NCI-H524 (cell line): ENCODE data around the gene OLA1.
"Not testable (repeated sequence)": the region's sequence is repeated elsewhere in the genome, so short reads cannot be mapped to it uniquely, and the experiment has no call there.

ENCODE experiments used
- DNase-seq, 2 experiments: peaks; one replicate each; lab custom pipeline; 2025; lab: John Stamatoyannopoulos, UW

The OLA1 gene

DNA sequence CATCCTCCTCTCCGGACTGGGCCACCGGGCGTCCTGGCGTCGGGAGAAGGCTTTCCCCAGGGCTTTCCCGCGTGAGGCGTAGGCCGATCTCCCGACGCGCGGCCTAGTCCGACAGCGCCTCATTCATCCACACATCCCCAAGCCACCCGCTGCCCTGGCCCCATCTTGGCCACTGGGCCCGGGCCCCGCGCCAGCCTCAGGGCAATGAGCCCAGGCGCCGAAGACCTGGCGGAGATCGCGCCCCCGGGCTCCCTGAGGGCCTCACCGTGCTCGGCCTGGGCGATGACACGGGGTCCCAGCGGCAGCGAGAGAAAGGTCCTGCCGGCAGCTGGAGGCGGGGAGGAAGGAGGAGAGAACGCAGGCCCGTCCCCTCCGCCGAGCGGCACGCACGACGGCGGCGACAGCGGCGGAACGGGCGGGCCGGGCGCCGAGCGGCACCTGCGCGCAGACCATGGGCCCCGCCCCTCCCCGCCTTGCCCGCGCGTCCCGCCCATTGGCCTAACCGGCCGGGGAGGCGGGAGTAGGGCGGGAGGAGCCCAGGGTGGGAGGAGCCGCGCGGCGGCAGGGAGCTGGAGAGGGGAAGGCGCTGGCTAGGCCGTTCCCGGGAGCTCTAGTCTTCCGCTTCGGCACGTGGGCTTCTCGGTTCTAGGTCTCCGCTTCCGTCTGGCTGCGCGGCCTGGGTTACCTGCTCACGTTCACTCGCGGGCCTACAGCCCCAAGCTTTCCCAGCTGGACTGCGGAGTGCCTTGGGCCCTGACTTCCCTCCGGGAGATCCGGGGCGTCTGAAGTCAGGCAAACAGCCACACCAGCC lies at the start of gene OLA1:
TSS of gene OLA1 (minus strand) at position 346 of the 811 bp plus-strand sequence. CDS start 1,717 bp downstream, outside the sequence.
- DNase-seq = peak; percentile 80 to 92

DNA sequence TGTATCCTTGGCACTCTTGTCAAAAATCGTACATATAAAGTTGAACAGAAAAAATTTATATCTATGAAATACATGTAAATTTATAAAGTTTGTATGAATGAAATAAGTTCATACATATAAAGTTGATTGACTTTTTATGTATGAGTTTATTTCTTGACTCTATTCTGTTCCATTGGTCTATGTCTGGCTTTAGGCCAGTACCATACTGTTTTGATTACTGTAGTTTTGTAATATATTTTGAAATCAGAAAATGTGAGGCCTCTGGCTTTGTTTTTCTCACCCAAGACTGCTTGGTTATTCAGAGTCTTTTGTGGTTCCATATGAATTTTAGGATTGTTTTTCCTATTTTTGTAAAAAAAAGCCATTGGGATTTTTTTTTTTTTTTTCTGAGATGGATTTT lies 44.6 kb upstream of the OLA1 start:
- DNase-seq = no peak

DNA sequence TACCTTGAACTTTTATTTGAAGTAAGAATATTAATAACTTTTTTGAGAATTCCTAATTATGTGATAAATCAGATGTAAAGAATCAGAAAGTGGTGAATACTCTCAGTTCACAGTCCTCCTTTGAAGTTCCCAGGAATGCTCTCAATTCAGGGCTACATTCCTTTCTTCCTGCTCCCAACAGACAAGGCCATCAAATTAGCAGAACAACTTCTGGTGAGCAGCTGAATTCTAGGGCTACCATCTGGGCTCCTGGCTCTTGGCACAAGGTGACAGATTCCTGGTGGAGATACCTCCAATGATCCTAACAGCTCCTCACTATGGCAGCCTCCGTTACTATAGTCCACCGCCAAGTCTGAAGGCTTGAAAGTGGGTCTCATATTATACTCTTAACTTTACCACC lies 37.8 kb upstream of the OLA1 start:
- DNase-seq = peak in 1 of 2 experiments; percentile 0

DNA sequence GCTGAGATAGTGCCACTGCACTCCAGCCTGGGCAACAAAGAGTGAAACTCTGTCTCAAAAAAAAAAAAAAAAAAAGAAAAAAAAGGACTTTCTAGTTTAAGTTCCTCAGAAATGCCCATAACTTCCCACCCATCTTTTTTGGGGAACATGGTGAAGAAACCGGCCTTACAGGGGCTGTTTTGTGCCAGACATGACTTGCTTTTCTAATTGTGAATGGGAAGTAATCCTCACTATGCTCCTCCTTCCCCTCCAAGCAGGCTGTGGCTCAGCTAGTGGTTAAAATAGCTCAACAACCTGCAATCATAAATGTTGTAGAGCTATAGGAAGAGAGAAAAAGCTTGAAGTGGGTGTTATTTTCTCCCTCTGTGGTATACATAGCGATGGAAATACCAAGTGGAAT lies 34.1 kb upstream of the OLA1 start:
- DNase-seq = no peak

DNA sequence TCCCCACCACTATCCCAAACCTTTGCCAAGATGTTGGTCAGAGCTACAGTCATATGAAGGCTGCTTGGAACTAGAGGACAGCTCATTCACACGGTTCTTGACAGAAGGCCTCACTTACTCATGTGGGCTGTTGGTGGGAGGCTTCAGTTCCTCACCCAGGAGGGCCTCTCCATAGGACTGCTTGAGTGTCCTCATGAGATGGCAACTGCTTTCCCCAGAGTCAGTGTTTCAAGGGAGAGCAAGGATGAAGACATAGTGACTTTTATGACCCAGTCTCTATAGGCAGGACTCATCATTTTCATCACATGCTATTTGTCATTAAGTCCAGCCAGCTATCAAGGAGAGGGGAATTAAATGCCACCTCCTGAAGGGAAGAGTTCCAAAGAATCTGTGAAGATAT lies 33.4 kb upstream of the OLA1 start:
- DNase-seq = no peak

DNA sequence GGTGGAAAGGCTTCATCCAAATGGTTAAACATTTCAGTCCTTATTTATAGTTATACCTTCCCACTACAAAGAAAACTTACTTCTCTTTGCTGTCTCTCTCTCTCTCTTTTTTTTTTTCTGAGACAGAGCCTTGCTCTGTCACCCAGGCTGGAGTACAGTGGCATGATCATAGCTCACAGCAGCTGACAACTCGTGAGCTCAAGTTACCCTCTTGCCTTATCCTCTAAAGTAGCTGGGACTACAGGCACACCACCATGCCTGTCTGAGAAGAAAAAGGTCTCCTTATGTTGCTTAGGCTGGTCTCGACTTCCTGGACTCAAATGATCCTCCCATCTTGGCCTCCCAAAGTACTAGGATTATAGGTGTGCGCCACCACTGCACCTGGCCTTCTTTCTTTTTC lies 32.3 kb upstream of the OLA1 start:
- no peak for DNase-seq

DNA sequence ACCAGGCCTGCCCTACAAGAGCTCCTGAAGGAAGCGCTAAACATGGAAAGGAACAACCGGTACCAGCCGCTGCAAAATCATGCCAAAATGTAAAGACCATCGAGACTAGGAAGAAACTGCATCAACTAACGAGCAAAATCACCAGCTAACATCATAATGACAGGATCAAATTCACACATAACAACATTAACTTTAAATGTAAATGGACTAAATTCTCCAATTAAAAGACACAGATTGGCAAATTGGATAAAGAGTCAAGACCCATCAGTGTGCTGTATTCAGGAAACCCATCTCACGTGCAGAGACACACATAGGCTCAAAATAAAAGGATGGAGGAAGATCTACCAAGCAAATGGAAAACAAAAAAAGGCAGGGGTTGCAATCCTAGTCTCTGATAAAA lies 21.9 kb upstream of the OLA1 start:
- not testable (repeated sequence) for DNase-seq

DNA sequence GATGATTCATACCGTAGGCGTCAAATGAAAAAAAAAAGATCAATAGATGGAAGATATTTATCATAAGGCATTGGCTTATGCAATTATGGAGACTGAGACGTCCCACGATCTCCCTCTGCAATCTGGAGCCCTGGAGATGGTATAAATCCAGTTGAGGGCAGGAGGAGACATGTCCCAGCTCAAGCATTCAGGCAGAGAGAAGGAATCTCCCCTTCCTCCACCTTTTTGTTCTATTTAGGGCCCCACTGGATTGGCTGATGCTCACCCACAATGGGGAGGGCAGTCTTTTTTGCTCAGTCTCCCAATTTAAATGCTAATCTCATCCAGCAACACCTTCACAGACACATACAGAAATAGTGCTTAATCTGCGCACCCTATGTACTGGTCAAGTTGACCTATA lies 18.0 kb upstream of the OLA1 start:
- no peak for DNase-seq

DNA sequence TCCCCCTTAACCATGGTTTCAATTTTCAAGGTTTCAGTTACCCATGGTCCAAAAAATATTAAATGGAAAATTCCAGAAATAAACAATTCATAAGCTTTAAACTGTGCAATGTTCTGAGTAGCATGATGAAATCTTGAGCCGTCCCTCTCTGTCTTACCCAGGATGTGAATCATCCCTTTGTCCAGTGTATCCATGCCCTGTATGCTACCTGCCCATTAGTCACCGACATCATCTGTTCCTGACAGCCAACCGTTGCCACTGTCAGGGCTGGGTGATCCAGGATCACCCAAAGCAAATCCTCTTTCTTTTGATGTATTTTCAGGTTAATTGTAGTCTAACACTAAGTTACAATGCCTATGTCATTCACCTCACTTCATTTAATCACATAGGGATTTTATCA lies 15.7 kb upstream of the OLA1 start:
- no peak for DNase-seq

DNA sequence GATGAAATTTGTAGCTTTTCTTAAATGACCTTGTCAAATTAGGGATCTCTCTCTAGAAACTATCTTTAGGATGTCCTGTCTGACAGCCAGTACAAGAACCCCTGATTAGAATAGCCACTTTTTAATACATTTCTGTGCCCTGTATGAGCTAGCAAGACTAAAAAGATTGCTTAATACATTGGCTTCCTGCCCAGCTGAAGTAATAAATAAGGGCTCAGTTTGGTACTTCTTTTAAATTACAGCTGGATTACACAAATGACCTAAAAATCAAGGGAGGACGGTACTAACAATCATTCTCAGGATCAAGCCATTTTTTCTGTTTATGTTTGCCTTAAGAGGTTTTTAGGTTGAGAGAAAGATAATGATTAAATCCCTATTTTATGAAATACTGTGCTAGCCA lies 11.6 kb upstream of the OLA1 start:
- DNase-seq = no peak

DNA sequence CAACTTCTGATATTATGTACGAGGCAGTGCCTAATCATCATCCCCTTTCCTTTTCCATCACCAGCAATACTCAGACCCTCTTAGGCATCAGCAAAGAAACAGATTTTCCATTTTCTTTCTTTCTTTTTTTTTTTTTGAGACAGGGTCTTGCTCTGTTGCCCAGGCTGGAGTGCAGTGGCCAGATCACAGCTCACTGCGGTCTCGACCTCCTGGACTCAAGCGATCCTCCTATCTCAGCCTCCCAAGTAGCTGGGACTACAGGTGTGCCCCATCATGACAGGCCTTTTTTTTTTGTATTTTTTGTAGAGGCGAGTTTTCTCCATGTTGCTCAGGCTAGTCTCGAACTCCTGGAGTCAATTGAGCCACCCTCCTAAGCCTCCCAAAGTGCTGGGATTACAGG lies 5.9 kb upstream of the OLA1 start:
- no peak for DNase-seq

DNA sequence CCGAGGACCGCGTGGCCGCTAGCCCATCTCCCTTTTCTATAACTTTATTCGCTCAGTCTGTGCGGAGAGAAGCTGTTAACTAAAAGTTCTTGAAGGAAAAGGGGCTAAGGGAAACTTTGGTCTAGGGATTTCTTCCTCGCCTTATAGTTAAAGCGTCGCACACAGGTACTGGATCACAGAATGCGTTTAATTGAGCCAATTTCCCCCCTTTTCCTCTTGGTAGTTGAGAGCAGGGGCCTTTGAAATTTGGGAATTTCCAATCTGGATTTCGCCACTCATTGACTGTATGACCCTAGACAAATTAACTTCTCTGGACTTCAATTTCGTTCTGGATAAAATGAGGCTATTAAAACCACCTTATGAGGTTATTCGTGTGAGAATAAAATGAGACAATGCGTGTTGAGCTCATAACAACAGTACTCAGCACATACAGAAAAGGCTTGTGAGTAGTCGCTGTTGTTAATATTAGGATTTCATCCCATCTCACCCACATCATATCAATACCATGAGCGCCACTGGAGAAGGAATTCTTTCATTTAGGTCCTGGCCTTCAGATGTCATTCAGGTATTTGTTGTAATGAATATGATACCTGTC lies 763 bp upstream of the OLA1 start:
- no peak for DNase-seq

DNA sequence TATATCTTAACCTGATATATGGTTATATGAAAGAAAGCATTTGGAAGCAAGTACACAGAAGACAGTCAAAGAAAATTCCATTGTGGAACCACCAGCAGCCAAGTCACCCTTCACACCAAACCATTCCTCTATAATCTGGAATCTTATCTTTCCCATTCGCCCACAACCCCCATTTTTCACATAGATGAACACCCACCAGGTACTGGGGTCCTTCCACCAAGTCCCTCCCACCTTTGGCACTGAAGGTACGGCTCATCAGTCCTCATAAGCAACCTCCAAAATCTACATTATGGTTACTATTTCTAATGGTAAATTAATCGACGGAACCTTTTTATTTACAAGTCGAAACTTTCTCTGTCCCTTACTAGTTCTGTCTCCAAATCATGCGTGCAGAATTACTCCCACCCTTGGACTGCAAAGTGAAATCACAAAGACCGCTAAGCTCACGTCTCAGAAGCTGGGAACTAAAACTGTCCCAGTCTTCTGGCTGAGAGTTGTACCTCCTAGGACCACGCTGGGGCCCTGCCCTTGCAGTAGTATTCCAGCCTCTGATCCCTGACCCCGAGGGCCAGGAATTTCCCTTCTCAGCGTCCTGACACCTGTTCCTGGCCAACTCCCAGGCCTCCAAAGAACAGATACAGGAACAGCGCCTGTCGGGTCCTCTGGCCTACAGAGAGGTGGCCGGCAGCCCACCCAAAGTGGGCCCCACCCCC lies 702 bp downstream of the OLA1 start:
- peak in 1 of 2 experiments; percentile 48 for DNase-seq

DNA sequence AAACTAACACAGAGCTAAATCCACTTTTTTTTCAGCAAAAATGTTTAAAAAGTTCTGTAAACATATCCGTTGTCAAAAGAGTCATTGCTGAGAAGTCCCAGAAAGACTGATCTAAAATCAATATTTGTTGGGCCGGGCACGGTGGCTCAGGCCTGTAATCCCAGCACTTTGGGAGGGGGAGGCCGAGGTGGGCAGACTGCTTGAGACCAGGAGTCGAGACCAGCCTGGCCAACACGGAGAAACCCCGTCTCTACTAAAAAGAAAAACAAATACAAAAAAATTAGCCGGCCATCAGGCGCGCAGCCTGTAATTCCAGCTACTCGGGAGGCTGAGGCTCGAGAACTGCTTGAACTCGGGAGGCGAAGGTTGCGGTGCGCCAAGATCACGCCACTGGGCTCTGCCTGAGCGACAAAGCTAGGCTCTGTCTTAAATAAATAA lies 1.4 kb downstream of the OLA1 start:
- DNase-seq = peak in 1 of 2 experiments; percentile 9

DNA sequence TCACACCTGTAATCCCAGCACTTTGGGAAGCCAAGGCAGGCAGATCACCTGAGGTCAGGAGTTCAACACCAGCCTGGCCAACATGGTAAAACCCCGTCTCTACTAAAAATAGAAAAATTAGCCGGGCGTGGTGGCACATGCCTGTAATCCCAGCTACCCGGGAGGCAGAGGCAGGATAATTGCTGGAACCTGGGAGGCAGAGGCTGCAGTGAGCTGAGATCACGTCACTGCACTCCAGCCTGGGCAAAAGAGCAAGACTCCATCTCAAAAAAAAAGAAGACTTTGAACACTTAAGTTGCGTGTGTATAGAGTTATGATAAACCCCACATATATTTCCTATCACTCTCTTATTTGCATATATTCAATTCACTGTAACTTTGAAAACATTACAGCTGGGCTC lies 2.7 kb downstream of the OLA1 start:
- not testable (repeated sequence) for DNase-seq

DNA sequence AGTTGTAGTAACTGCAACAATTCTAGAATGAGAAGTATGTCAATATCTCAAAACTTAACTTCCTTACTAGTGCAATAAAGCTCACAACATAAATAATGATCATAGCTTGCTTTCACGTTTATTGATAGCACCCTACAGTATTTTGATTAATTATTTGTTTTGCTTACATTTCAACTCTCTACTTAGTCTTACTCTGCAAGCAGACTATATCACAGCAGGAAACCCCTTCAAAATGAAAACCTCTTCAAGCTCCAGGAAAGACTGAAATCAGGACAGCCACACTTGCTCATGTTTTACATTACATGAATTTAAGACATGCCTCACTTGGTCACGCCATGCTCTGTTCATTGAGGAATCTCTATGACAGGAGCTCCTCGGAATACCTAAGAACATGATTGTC lies 3.3 kb downstream of the OLA1 start:
- DNase-seq = no peak

DNA sequence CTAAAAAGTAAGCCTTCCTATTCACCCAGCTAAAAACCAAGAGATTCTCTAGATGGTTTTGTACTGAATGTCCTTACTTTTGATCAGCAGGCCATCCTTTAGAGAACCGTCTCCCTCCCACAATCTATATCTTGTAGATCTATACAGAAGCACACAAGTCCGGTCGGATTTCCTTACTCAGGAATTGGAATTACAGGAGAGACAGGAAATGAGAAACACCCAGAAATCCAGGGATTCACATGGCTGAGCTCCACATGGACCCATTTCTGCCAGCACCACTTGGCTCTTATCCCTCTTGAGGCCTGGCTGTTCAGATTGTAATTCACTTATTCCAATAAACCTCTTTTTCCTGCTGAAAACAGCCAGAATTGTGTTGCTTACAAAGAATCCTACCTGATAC lies 4.5 kb downstream of the OLA1 start:
- no peak for DNase-seq

DNA sequence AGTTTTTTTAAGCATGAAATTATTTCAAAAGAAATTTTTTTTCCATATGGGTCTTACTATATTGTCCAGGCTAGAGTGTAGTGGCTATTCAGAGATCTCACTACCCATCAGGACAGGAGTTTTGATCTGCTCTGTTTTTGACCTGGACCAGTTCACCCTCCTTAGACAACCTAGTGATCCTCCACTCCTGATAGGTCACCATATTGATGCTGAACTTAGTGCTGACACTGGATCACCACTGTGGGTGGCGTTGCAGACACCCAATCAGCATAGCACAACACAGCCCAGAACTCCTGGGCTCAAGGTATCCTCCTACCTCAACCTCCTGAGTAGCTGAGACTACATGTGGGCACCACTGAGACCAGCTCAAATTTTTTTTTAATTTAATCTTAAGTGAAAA lies 8.2 kb downstream of the OLA1 start:
- no peak for DNase-seq

DNA sequence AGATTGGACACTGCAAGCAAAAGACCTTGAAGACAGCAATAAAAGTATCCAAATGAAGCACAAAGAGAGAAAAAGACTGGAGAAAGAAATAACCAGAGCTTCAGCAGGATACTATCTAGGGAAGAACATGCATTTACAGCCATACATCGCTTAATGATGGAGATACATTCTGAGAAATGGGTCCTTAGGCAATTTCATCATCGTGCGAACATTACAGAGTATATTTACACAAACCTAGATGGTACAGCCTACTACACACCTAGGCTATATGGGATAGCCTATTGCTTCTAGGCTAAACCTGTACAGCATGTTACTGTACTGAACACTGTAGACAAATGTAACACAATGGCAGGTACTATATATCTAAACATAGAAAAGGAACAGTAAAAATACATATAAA lies 11.9 kb downstream of the OLA1 start:
- no peak for DNase-seq

DNA sequence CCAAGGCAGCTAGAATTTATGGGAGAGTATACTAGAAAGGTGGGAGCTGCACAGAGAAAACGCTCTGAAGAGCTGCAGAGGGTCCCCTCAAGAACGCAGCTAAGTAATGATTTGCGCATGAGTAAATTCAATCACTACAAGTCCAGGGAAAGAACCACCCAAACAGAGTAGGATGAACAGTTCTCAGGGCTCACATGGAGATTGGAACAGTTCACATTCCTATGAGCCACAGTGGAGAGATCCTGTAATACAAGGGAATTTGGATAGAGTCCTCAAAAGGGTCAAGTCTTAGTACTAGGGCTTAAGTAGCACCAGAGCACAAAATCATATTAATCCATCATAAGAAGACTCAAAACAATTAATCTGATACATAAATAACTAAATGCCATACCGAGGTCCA lies 12.7 kb downstream of the OLA1 start:
- no peak for DNase-seq

DNA sequence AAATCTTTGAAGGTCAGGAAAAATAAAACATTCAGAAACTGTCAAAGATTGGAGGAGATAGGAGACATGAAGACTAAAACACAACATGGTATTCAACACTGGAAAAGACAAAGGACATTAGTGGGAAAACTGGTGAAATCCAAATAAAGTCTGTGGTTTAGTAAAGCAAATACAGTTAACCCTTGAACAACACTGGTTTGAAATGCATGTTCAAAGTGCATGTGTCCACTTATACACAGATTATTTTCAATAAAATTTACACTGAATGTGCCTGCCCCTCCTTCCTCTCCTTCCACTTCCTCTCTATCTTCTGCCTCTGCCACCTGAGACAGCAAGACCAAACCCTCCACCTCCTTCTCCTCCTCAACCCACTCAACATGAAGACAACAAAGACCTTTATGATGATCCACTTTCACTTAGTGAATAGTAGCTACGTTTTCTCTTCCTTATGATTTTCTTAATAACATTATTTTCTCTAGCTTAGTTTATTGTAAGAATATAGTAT lies 14.5 kb downstream of the OLA1 start:
- no peak for DNase-seq

DNA sequence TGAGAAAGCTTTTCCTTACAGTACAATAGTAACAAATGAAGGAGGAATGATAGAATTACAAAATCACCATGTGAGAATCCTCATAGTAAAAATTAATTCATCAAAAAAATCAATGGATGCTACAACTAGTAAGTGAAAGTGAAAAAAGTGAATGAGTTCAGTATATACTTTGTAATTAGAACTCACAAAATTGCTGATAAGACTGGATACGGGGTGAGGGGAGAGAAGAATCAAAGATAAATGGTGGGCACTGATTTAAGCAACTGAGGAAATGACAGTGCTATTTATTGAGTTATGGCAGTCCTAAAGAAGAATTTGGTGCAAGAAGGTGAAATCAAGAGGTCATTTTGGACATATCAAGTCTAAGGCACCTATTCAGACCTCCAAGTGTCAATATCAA lies 20.6 kb downstream of the OLA1 start:
- DNase-seq = no peak
